Left lobe of liver (tissue), 2 donors: ENCODE data around the gene SRGAP3. TPM values are rescaled to one million over a fixed set of nuclear protein-coding genes. Genes with fewer than 3 reads are reported as not detected.

Source experiments
- ATAC-seq: fragments of 200-7000 bp; cut with Tn5 transposase; one replicate; pipeline ENCODE4 v1.9.1; 2020; ENCODE audit warnings: mild to moderate bottlenecking, moderate library complexity
- DNase-seq: peaks from one replicate; pipeline ENCODE4 v3.0.0-alpha.2; 2020; ENCODE audit warnings: low spot score
- total RNA-seq: library from RNA; stranded (reverse); gene quantifications from one replicate; pipeline ENCODE4 v1.2.1, GENCODE V29; 2021
- donor health status: DM: no; HTN: no; CAD: no; lungs with moderate emphysema.
- donor health status: DM: no; HTN: yes; CAD: no.

The SRGAP3 gene
- total RNA-seq, 1 donor from 2014 or later, result 2.8 TPM

- no peak for DNase-seq
Measured at GRCh38 chr3:9229325-9229724, 20.1 kb downstream of the SRGAP3 start.

GRCh38 chr3:9226326-9226725 lies 23.1 kb downstream of the SRGAP3 start:
- DNase-seq, result no peak
- no peak for ATAC-seq

More at GRCh38 chr3:9229325-9229724, 20.1 kb downstream of the SRGAP3 start:
- no peak for ATAC-seq

DNA sequence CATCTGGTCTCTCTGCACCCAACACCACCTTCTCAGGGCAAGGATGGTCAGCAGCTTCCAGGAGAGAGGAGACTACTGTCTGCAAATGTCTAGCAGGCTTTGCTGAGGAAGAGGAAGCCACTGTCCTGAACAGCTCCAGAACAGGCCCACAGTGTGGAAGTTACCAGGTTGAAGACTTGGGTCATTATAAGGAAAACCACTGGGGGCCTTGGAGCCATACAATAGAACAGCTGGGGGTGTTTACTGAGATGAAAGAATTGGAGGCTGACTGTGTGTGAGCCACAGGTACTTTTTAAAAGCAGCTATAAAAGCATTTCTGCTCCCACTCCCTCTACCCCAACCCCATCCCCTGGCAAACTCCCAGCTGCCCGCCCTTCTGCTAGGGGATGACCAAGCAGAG lies 24.2 kb downstream of the SRGAP3 start:
- no peak for DNase-seq
- ATAC-seq, result no peak

DNA sequence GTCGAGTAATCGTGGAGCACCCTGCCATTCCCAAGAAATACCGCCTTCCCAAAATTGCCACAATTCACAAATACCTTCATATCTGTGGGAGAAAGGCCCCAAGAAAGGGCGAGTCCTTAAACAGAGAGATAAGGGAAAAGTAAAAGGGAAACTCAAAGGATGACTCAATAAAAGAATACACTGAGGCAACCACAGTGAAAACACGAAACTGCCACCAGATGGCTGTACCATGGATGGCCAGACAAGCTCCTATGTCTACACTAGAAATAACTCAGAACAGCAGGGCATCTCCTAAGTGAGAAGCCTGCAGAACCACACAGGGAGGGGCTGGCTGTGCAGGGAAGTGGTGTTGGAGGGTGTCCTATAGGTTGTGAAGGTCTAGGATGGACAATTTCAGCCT lies 25.0 kb downstream of the SRGAP3 start:
- no peak for DNase-seq
- ATAC-seq, result no peak

- no peak for DNase-seq
- no peak for ATAC-seq
Measured at GRCh38 chr3:9223672-9224071, 25.8 kb downstream of the SRGAP3 start.

- ATAC-seq (no peak), DNase-seq (no peak)
Measured at GRCh38 chr3:9222956-9223639, 26.3 kb downstream of the SRGAP3 start.

DNA sequence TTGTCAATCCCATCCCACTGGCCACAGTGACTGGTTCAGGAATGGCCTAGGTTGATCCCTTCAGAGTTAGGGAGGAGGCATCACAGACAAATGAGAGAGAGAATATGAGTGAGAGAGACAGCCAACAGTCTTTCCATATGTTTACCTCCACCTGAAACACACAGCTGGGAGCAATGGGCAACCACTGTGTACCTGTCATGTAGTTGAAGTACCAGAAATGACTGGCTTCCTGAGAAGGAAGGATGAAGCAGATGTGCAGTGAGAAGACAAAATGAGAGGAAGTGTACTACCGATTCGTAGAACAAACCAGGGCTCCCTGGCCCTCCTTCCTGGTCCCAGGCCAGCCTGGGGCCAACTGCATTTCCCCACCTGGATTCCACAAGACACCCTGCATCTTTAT lies 27.4 kb downstream of the SRGAP3 start:
- ATAC-seq, result no peak
- no peak for DNase-seq

DNA sequence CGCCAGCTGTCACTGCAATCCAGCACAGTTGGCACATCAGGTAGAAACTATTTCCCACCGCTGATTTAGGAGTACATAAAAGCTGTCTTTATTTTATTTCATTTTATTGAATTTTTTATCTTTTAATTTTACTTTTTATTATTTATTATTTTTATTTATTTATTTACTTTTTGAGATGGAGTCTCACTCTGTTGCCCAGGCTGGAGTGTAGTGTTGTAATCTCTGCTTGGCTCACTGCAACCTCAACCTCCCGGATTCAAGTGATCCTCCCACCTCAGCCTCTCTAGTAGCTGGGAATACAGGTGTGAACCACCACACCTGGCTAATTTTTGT lies 31.0 kb downstream of the SRGAP3 start:
- DNase-seq (no peak), ATAC-seq (no peak)

- ATAC-seq, result no peak
- DNase-seq, result no peak
Measured at GRCh38 chr3:9217784-9218513, 31.5 kb downstream of the SRGAP3 start.

- no peak for ATAC-seq
- no peak for DNase-seq
Measured at GRCh38 chr3:9216736-9217135, 32.7 kb downstream of the SRGAP3 start.

GRCh38 chr3:9214599-9214998 lies 34.8 kb downstream of the SRGAP3 start:
- ATAC-seq, result no peak

DNA sequence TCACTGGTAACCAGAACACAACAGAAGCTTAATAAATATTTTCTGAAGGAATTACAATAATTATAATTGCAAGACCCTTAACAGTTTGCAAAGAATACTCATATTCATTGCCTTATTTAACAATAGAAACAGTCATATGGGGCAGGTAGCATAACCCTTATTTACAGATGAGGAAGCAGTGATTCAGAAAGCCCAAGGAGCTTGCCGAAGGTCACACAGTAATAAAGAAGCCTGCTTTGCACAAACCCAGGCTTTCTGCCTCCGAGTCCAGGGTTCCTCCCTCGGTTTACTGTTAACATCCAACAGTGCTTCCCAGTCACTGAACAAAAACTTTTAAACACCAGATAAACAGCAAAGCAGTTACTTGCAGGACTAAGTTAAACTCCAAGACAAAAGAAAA lies 35.3 kb downstream of the SRGAP3 start:
- ATAC-seq (no peak), DNase-seq (no peak)

More at GRCh38 chr3:9214599-9214998, 34.8 kb downstream of the SRGAP3 start:
- no peak for DNase-seq

GRCh38 chr3:9213019-9213634 lies 36.3 kb downstream of the SRGAP3 start:
- no peak for ATAC-seq
- no peak for DNase-seq

- DNase-seq (no peak), ATAC-seq (no peak)
Measured at GRCh38 chr3:9211155-9211950, 38.1 kb downstream of the SRGAP3 start.

DNA sequence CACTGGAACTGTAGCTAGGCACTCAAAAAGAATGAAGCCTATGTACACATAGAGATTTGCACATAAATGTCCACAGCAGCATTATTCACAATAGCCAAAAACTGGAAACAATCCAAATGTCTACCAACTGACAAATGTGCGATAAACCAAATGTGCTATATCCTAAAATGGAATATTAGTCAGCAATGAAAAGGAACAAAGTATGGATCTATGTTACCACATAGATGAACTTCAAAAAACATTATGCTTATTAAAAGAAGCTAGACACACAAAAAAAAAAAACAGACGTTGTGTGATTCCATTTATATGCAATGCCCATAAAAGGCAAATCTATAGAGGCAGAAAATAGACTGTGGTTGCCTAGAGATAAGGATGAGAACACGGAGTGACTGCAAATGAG lies 39.7 kb downstream of the SRGAP3 start:
- ATAC-seq (no peak), DNase-seq (no peak)

DNA sequence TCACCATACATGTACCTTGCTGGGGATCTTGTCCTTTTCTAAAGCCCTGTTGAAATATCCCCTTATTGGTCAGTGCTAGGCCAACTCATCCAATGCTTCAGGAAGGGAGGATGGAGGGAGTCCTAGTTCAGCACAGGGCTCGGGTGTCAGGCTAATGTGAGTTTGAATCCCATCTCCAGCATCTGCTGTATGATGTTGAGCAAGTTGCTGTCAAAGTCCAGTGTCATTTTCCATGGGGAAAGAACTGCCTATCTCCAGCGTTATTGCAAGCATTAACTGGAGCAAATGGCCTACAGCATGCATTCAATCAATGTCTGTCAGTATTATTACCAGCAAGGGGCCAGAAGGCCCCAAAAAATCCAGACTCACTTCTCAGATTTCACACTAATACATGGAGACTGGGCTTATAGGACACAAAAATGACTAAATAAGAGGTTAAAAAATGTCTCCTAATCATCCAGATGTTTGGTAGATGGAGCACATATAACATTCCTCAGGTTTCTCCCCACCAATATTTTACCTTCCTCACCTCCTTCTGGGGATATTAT lies 40.8 kb downstream of the SRGAP3 start:
- no peak for ATAC-seq
- DNase-seq, result no peak

DNA sequence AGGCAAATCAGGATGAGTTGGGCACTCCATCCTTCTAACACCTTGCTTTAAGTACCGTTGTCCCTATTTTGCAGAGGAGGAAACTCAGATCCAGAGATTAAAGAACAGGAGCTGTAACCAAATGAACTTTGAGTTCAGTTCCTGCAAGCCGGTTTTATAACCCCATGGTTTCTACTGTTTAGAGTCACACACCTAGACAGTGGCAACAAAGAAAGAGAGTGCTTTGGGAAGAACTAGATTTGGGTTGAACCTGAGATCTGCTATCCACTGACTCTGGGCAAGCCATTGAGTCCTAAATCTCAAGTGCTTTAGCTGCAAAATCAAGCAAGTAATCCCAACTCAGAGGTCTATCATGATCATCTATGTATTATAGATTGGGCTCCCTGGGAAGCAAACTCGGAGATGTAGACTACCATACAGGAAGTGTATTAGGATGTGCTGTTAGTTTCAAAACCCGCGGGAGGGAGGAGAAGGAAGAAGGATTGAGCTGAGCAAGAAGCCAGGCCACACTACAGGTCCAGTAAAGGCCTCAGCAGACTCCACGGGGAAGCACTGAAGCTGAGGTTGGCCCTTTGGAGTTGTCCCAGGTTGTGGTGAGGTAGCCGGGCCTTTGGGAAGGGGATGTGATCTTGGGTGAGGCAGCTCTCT lies 42.2 kb downstream of the SRGAP3 start:
- DNase-seq (no peak), ATAC-seq (no peak)

DNA sequence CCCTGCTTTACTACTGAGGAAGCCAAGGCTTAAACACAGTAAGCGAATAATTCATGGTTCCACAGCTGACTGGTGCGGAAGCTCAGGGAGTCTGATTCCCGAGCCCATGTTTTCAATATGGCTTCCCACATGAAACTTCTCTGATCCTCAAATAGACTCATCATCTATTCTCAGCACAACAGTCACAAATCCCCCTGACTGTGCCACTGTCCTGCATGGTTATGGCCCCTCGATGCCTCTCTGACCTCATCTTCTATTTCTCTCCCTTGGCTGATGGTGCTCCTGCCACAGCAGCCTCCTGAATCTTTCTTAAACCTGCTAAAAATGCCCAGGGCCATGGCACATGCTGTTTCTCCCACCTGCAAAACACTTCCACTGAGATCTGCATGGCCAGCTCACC lies 43.2 kb downstream of the SRGAP3 start:
- ATAC-seq, result no peak
- DNase-seq, result no peak

DNA sequence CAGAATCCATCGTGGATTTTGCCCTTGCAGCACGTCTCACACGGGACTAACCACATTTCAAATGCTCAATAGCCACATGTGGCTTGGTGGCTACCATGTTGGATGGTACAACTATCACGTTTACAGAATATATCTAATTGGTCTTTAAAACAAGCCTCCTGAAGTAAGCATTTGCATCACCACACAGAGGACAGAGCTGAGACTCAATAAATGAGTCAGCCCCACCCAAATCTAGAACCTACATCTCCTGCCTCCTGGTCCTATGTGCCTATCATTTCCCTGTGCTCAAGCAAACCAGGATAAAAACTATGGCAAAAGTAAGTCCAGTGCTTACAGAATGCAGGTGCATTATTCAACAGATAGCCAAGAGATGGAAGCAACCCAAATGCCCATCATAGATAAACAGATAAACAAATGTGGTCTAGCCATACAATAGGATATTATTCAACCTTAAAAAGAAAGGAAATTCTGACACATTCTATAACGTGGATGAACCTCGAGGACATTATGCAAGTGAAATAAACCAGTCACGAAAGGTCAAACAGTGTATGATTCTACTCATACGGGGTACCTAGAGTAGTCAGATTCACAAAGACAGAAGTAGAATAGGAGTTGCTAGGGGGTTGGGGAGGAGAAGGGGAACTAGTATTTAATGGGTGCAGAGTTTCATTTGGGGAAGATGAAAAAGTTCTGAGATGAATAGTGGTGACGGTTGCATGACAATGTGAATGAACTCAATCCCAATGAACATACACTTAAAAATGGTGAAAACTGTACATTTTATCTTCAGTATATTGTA lies 43.9 kb downstream of the SRGAP3 start:
- DNase-seq (no peak), ATAC-seq (no peak)
